ENCODE data around the gene FOXQ1.
"Not testable (repeated sequence)": the region's sequence is repeated elsewhere in the genome, so short reads cannot be mapped to it uniquely, and the experiment has no call there.

FOXQ1 gene

DNA sequence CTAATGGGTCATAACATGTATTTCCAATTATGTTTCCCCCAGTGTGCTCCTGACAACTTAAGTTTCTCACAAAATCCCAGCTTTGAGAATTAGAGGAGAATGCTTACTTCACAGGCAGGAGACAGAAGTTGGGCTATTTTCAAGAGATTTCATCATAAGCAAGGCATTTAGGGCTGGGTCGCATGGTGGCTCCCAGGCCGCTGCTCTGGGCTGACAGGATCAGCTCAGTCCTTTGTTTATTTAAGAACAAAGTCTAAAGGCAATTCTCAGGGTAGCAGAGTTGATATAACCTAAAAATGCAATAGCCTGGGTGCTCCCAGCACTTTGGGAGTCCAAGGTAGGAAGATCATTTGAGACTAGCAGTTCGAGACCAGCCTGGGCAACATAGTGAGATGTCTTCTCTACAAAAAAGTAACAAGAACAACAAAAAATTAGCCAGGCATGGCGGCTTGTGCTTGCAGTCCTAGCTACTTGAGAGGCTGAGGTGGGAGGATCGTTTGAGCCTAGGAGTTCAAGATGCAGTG lies 10.9 kb downstream of the FOXQ1 start:
- no peak for DNase-seq

- no peak for DNase-seq
These were observed 13.0 kb downstream of the FOXQ1 start for GRCh38 chr6:1324936-1325335.

DNA sequence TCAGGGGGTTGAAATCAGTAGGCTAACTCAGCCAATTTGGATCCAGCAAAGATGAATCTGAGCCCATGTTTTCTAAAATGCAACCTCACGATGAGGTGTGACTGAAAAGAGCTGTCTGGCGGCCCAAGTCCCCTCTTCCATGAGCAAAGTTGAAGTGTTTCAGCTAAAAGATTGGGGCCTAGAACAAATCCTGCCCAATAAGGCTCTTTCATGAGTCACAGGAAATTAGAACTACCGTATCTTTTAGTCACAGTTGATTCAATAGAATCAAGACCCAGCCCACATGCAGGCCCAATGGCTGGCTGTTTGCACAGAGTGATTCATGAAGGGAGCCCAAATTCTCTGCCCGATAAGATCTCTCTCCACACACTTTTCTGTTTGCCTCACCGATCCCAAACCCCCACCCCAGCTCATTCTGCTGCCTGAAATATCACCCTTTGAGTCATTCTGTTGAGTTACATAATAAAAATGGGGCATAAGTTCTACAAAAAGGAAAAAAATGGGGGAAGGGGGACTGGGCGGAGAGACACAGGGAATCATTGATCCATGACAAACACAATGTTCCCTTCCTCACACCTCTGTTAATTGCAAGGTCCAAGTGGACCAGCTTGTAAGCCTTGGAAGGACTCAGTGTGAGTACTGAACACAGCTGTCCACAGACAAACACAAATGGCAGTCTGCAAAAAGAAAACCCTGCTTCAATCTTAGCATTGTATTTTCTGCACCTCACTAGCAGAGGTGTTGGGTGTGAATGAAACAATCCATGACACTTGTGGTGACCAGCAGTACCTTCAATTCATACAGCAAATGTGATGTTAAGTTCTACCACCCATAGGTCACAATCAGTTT lies 13.8 kb downstream of the FOXQ1 start:
- no peak for DNase-seq

- DNase-seq: no peak
These were observed 14.7 kb downstream of the FOXQ1 start for GRCh38 chr6:1326535-1327121.

DNA sequence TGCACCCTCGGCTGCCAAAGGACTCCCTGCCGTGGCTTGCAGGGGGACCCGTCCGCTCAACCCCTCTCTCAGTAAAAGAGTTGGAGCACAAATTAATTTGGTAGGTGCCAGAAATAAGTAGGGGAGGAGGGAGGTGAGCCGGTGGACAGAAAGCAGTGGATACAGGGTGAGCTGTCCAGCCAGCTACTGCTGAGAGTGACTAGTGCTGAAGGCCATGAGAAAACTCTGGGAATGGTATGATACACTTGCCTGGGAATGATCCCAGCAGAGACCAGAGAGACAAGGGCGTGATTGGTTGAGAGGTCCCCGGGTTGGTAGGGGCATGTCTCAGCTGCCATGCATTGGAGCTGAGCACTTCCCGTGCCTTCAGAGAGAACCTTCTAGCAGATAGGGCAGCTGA lies 15.7 kb downstream of the FOXQ1 start:
- no peak for DNase-seq

DNA sequence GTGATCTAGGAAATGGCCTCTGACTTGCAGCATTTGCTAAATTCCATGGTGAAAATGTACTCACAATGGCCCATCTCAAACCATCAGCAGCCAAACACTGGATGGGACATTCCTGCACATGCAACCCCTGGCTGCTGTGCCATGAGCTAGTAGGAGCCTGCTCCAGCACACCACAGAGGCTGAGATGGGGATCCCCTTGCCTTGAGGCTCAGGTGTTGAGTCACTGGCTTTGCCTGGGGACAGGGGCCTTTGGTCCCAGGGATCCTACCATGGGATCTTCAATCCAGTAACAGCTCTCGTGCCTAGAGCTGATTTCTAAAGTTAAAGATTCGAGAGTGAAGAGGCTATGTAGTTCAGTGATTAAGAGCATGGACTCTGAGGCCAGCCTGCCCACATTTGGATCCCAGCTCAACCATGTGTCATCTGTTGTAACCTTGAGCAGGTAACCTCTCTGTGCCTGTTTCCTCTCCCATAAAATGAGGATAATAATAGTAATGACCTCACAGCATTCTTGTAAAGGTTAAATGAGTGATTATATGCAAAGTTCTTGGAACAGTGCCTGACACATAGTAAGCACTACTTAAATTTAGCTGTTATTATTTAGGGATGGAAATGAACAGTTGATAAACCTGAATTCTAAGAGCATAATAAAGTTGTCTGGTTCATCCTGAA lies 16.4 kb downstream of the FOXQ1 start:
- DNase-seq: no peak

DNA sequence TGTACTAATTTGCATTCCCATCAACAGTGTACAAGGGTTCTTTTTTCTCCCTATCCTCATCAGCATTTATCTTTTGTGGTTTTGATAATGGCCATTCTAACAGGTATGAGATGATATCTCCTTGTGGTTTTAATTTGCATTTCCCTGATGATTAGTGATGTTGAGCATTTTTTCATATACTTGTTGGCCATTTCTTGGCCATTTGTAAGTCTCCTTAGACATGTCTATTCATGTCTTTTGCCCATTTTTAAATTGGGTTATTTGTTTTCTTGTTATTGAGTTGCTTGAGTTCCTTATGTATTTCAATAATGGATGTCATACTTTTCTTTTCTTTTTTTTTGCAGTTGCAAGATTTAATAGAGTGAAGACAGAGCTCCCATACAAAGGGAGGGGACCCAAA lies 17.8 kb downstream of the FOXQ1 start:
- DNase-seq: no peak

DNA sequence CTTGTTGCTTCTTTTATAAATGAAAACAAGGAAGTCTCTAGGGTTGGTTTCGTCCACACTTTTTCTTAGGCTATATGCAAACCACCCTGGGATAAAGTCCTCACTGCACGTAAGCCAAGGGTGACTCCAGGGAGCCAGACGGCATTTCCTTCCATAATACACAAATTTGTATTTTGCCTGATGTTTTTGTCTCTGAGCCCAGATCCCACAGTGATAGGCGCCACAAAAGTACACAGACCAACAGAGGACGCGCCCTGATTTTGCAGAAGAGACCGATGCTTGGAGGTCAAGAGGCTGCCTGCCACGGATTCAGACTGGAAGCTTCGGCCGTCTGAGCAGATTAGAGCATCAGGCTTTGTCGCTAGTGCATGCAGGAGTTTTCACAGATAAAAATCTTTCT lies 22.8 kb downstream of the FOXQ1 start:
- DNase-seq: no peak

GRCh38 chr6:1335367-1336037 lies 23.6 kb downstream of the FOXQ1 start:
- DNase-seq: peak; percentile 82

DNA sequence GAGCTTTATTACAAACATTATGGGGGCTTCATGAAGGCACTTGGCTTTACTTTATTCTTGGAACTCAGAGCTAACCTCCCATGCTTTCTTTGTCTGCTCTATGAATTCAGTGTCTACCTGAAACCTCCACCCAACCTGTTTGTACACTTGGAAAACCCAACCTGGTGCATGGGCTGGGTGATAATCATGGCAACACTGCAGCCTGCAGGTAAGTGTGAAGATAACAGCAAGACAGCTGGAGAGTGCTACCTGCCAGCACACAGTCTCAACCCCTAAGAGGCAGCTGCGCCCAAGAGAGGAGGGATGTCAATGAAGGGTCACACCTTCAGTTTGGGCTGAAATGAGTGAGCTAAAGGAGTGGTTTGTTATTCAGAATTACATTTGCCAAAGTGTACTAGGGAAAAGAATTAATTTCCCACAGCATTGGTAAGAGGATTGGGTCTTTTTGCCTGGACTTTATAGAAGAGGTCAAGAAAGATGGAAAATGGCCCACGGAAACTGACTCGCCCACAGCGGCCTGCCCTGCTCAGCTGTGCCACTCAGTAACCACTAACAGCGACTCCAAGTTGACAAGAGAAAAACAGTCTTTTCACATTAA lies 24.4 kb downstream of the FOXQ1 start:
- no peak for DNase-seq

DNA sequence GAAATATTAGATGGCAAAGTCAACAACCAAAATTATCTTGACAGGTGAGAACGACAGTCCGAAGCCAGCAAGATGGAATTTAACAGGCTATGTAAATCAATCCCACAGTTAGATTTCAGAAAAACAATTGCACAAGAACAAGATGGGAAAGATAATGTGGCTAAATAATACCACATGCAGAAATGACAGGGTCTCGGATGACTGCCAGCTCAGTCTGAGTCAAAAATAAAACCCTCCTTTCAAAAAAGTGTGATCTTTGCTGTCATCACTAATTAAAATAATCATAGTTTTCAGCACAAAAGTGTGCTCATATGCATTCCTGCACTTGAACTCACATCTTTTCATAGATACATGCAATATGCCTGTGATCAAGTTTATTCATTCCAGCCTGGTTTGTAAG lies 25.9 kb downstream of the FOXQ1 start:
- no peak for DNase-seq

- no peak for DNase-seq
These were observed 34.2 kb downstream of the FOXQ1 start for GRCh38 chr6:1346101-1346500.

DNA sequence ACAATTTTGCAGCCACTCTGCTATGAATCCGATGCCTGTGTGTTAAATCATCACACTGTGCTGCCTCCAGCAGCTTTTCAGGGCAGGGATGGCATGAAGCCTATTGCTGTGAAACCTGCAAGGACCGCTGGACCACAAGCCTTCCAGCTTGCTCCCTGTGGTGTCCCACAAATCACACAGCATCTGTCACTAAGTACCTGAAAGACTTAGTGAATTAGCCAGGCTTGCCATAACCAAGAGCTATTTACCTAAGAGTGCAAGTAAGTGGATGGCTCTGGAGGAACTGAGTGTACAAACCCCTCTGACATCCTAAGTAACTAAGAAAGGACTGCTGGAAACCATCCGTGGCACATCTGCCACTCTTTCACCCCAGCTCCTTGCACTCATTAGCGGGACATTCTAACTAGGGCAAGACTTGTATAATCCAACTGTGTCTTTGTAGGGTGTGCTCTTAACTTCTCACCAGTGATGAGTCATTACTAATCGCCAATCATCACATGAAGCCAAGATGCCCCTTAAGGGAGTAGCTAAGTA lies 34.7 kb downstream of the FOXQ1 start:
- peak; percentile 25 for DNase-seq

DNA sequence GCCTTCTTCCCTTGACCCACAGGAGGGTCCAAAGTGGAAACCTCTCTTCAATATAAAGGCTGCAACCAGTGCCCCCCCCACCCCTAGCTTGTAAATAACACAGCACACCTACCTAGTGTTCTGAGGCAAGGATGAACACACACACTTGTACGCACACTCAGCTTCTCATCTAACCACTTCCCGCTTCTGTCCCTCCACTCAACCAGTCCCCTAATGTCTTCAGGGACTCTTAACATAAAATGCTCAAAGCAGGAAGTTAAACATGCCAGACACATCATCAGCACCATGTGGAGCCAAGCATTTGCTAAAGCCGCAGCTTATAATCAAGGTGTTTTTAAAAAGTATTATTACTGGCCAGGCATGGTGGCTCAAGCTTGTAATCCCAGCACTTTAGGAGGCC lies 35.3 kb downstream of the FOXQ1 start:
- no peak for DNase-seq

DNA sequence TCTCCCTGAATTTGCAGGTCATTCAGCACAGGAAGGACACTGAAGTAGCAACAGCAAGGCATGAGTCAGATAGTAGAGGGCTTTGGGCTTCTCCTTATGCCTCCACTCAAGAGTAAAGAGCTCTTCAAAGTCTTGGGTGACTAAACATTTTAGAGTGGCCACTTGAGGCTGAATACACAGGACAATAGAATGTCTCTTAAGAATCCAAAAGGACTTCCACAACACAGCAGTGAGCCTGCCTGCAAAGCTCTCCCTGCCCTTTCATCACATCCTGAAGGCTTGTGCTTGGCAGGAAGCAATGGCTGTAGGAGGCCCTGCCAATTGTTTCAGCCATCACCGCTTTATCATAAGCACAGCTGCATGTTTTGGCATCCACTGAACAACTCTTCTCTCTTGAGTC lies 36.8 kb downstream of the FOXQ1 start:
- DNase-seq: no peak

GRCh38 chr6:1349655-1350054 lies 37.8 kb downstream of the FOXQ1 start:
- DNase-seq: no peak

DNA sequence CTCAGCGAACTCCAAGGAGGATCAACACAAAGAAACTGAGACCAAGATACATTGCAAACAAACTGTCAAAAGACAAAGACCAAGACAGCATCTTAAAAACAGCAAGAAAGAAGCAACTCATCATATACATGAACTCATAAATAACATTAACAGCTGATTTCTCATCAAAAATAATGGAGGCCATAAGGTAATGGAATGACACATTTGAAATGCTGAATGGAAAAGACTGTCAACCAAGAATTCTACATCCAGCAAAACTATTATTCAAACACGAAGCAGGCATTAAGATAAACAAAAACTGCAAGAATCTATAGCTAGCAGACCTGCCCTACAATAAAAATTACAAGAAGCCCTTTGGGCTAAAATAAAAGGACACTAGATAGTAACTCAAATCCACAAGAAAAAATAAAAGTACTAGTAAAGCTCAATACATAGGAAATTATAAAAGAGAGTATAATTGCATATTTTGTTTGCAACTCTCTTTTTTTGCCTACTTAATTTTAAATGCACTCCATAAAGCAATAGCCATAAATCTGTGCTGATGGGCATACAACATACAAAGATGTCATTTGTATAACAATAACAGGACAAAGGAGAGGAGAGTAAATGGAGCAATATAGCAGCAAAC lies 39.6 kb downstream of the FOXQ1 start:
- no peak for DNase-seq

DNA sequence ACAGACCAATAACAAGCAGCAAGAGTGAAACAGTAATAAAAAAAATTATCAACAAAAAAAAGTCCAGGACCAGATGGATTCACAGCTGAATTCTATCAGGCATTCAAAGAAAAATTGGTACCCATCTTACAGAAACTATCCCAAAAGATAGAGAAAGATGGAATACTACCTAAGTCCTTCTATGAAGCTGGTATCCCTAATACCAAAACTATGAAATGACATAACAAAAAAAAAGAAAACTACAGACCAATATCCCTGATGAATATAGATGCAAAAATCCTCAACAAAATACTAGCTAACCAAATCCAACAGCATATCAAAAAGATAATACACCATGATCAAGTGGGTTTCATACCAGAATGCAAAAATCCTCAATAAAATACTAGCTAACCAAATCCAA lies 43.2 kb downstream of the FOXQ1 start:
- DNase-seq: not testable (repeated sequence)

- not testable (repeated sequence) for DNase-seq
These were observed 49.8 kb downstream of the FOXQ1 start for GRCh38 chr6:1361717-1362116.

- no peak for DNase-seq
These were observed 50.7 kb downstream of the FOXQ1 start for GRCh38 chr6:1362643-1363042.

- peak; percentile 98 for DNase-seq
These were observed 51.4 kb downstream of the FOXQ1 start for GRCh38 chr6:1363298-1363697.

Data from MV-4-11 (cell line).